ENCODE results near the gene GLCE. TPM values are rescaled to one million over a fixed set of nuclear protein-coding genes. Genes with fewer than 3 reads are reported as not detected.

Gene GLCE
- polyA plus RNA-seq, 4 donors = 18.2 to 66.5 (median 30.6) TPM

DNA sequence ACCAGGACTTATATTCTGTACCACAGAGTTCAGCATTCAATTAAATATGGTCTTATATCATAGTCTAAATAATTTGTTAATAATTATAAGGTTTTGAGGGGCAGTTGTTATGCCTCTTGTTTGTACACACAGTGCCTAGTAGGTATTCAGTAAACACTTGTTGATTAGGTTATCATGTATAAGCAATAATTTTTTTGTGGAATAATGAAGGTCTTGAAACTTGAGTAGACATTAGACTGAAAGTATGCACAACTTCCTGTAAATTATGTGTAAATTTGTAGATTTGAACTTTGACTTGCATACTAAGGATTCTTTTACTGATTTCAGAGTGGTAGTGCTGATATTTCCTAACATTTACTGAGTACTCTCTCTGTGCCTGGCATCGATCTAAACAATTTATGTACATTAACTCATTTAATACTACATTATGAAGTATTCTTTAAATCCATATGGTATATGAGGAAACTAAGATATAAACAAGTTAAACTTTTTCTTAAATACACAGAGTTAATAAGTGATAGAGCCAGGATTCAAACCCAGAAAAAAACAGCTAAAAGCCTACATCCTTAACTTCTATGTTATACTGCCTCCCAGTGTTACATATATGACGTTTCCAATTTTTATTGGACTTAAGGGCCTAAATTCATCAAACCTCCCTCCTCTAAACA is 65.1 kb downstream of the GLCE start:
- peaks cover 0 to 13% (median 0%) of the 10 kb centered on the region in 3 donors for H3K36me3 ChIP-seq (ENCODE audit: control insufficient read depth in 3 of 3, insufficient read depth in 2 of 3, low read depth in 1 of 3, low read length in 3 of 3)
- peaks cover 0 to 19% (median 4%) of the 10 kb centered on the region in 3 donors for H3K4me1 ChIP-seq (ENCODE audit: control insufficient read depth in 3 of 3, insufficient read depth in 2 of 3, low read depth in 1 of 3, low read length in 2 of 3)
- 20 to 52% (median 28%) methylated on average over 2 of the region's 2 CpGs for WGBS, 3 donors
- no peak overlapping the region for H3K4me3 ChIP-seq (ENCODE audit: low read depth in 1 of 3, low read length in 3 of 3)
- FAIRE-seq = peak; percentile 51
- DNase-seq = peak; percentile 51 to 57
- no peaks in the 10 kb centered on the region for H3K27me3 ChIP-seq (ENCODE audit: control insufficient read depth in 3 of 3, insufficient read depth in 3 of 3, low read length in 3 of 3)
- H3K9me3 ChIP-seq (ENCODE audit: control insufficient read depth in 2 of 2, insufficient read depth in 1 of 2, low read depth in 1 of 2, low read length in 1 of 2) = peaks cover 0 to 7% of the 10 kb centered on the region in 2 donors
- H3K27ac ChIP-seq (ENCODE audit: low read depth in 1 of 3, low read length in 2 of 3) = peak overlapping the region in 2 of 3 donors; percentile 33 to 55

DNA sequence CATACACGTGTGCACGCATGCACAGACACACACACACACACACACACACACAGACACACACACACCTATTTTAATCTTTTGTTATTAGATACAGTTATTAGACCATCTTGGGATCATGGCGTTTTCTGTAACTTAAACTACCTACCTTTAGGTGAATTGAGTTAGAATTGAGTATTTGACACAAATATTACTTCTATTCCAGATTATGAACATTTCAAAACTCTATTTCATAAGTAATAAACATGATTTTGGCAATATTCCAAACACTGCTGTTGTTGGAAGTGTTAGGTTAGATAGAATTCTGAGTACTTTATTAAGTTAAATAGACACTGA is 65.6 kb downstream of the GLCE start:
- peaks cover 0 to 7% of the 10 kb centered on the region in 2 donors for H3K9me3 ChIP-seq (ENCODE audit: control insufficient read depth in 2 of 2, insufficient read depth in 1 of 2, low read depth in 1 of 2, low read length in 1 of 2)
- H3K27me3 ChIP-seq (ENCODE audit: control insufficient read depth in 3 of 3, insufficient read depth in 3 of 3, low read length in 3 of 3) = no peaks in the 10 kb centered on the region
- H3K36me3 ChIP-seq (ENCODE audit: control insufficient read depth in 3 of 3, insufficient read depth in 2 of 3, low read depth in 1 of 3, low read length in 3 of 3) = peaks cover 0 to 13% (median 0%) of the 10 kb centered on the region in 3 donors
- no peak overlapping the region for H3K4me3 ChIP-seq (ENCODE audit: low read depth in 1 of 3, low read length in 3 of 3)
- no peak for FAIRE-seq
- DNase-seq = no peak
- peaks cover 0 to 19% (median 4%) of the 10 kb centered on the region in 3 donors for H3K4me1 ChIP-seq (ENCODE audit: control insufficient read depth in 3 of 3, insufficient read depth in 2 of 3, low read depth in 1 of 3, low read length in 2 of 3)
- peak overlapping the region in 1 of 3 donors; percentile 33 for H3K27ac ChIP-seq (ENCODE audit: low read depth in 1 of 3, low read length in 2 of 3)
- 23 to 55% (median 36%) methylated on average over 3 of the region's 3 CpGs for WGBS, 3 donors

DNA sequence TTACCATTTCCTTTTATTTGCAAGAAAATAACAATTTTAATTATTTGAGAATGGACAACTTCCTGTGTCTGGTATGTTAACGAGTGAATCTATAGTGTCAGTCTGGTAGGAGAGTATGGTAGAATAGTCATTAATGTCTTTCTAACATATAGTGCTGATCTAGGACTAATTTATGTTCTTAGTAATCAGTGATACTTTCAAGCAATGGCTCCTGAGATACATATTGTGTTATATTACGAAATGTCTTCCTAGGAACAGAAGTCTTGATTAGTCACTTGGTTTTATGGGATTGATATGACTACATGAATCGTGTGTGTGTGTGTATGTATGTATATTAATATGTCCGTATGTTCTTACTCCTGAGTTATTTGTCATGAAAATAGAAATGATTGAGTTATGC is 71.7 kb downstream of the GLCE start:
- no peak overlapping the region for H3K27ac ChIP-seq (ENCODE audit: low read depth in 1 of 3, low read length in 2 of 3)
- no peak for FAIRE-seq
- no peak for DNase-seq
- WGBS, 3 donors = 70 to 75% (median 75%) methylated on average over 4 of the region's 4 CpGs
- H3K4me1 ChIP-seq (ENCODE audit: control insufficient read depth in 3 of 3, insufficient read depth in 2 of 3, low read depth in 1 of 3, low read length in 2 of 3) = no peaks in the 10 kb centered on the region
- no peak overlapping the region for H3K4me3 ChIP-seq (ENCODE audit: low read depth in 1 of 3, low read length in 3 of 3)
- peaks cover 0 to 8% (median 0%) of the 10 kb centered on the region in 3 donors for H3K36me3 ChIP-seq (ENCODE audit: control insufficient read depth in 3 of 3, insufficient read depth in 2 of 3, low read depth in 1 of 3, low read length in 3 of 3)
- H3K27me3 ChIP-seq (ENCODE audit: control insufficient read depth in 3 of 3, insufficient read depth in 3 of 3, low read length in 3 of 3) = no peaks in the 10 kb centered on the region
- no peaks in the 10 kb centered on the region for H3K9me3 ChIP-seq (ENCODE audit: control insufficient read depth in 2 of 2, insufficient read depth in 1 of 2, low read depth in 1 of 2, low read length in 1 of 2)

DNA sequence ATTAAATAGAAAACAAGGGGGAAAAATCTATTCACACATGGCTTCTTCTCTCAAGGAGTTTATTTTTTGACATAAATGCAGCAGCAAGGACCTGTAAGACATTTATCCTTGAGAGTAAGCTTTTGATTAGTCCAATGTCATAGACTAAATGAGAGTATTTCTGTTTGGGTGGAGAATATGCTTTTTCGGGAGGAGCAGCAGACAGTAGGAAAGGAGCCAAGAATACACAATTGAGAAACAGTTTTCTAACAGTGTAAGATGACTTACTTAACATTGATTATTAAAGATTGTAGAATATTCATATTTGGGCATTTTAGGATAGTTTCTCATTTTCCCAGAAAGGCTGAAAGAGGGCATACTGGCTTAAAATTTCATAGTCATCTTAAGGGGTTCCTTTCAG is 72.3 kb downstream of the GLCE start:
- Histone ChIP-seq H3K36me3 (ENCODE audit: control insufficient read depth in 3 of 3, insufficient read depth in 2 of 3, low read depth in 1 of 3, low read length in 3 of 3) (peaks cover 0 to 8% (median 0%) of the 10 kb centered on the region in 3 donors), H3K27ac (ENCODE audit: low read depth in 1 of 3, low read length in 2 of 3) (no peak overlapping the region), H3K9me3 (ENCODE audit: control insufficient read depth in 2 of 2, insufficient read depth in 1 of 2, low read depth in 1 of 2, low read length in 1 of 2) (no peaks in the 10 kb centered on the region), H3K4me3 (ENCODE audit: low read depth in 1 of 3, low read length in 3 of 3) (no peak overlapping the region), H3K27me3 (ENCODE audit: control insufficient read depth in 3 of 3, insufficient read depth in 3 of 3, low read length in 3 of 3) (no peaks in the 10 kb centered on the region), H3K4me1 (ENCODE audit: control insufficient read depth in 3 of 3, insufficient read depth in 2 of 3, low read depth in 1 of 3, low read length in 2 of 3) (no peaks in the 10 kb centered on the region)
- WGBS, 3 donors = 72 to 84% (median 82%) methylated on average over 1 of the region's 1 CpG
- FAIRE-seq (no peak), DNase-seq (no peak)

DNA sequence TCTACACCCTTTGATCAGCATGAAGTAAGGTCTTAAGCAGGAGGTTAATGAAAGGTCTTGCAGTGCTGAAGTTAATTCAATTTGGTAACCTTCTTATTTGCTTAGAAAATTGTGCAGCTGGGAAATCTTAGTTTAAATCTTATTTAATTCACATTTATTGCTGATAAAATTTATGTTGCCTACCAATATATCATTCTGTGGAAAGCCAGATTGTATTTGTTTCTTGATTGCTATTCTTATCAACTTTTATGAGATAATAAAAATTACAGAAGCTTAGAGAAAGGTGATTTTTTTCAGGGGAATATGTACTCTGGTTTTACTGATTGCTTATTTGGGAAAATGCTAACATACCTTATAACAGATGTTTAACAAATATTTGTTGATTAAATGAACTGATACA is 74.2 kb downstream of the GLCE start:
- Histone ChIP-seq H3K27ac (ENCODE audit: low read depth in 1 of 3, low read length in 2 of 3) (no peak overlapping the region), H3K4me3 (ENCODE audit: low read depth in 1 of 3, low read length in 3 of 3) (no peak overlapping the region), H3K9me3 (ENCODE audit: control insufficient read depth in 2 of 2, insufficient read depth in 1 of 2, low read depth in 1 of 2, low read length in 1 of 2) (no peaks in the 10 kb centered on the region), H3K4me1 (ENCODE audit: control insufficient read depth in 3 of 3, insufficient read depth in 2 of 3, low read depth in 1 of 3, low read length in 2 of 3) (no peaks in the 10 kb centered on the region), H3K27me3 (ENCODE audit: control insufficient read depth in 3 of 3, insufficient read depth in 3 of 3, low read length in 3 of 3) (no peaks in the 10 kb centered on the region), H3K36me3 (ENCODE audit: control insufficient read depth in 3 of 3, insufficient read depth in 2 of 3, low read depth in 1 of 3, low read length in 3 of 3) (peaks cover 0 to 5% (median 0%) of the 10 kb centered on the region in 3 donors)
- peak in 1 of 2 donors; percentile 11 for DNase-seq
- FAIRE-seq = no peak

DNA sequence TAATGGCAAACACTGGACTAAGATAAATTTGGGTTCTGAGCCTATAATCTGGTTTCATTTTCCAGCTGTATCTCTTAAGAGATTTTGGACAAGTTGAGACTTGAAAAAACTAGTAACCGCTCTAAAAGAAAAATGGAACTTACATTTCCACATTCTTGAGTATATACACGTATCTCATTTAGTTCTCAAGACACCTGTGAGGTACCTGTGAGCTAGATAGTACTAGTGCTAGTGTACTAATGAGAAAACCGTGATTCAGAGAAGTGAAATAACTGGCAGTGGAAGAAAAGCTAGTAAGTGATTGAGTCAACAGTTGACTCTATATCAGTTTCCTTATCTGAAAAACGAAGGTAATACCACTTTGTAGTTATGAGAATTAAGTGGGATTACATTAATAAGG is 76.1 kb downstream of the GLCE start:
- 65 to 79% (median 74%) methylated on average over 4 of the region's 4 CpGs for WGBS, 3 donors

DNA sequence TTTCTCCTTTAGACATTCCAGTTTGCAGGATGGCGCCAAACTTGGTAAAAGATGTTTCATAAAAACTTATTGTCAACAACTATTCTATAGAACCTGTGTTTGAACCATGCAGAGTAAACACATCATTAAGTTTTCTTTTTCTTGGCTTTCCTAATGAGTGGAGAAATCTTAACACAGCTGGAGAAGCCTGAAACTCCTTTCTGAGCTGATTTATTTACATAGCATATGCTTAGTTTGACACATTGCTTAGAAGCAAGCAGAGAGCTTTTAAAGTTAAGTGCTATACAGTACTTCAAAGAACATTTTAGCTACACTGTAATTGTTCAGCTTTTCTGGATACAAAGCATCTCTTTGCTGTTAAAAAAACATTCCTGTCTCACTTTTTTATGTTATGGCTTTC is 77.3 kb downstream of the GLCE start:
- FAIRE-seq (no peak), DNase-seq (no peak)
- 92 to 100% (median 94%) methylated on average over 1 of the region's 1 CpG for WGBS, 3 donors
- Histone ChIP-seq H3K9me3 (ENCODE audit: control insufficient read depth in 2 of 2, insufficient read depth in 1 of 2, low read depth in 1 of 2, low read length in 1 of 2) (no peaks in the 10 kb centered on the region), H3K27ac (ENCODE audit: low read depth in 1 of 3, low read length in 2 of 3) (no peak overlapping the region), H3K27me3 (ENCODE audit: control insufficient read depth in 3 of 3, insufficient read depth in 3 of 3, low read length in 3 of 3) (no peaks in the 10 kb centered on the region), H3K36me3 (ENCODE audit: control insufficient read depth in 3 of 3, insufficient read depth in 2 of 3, low read depth in 1 of 3, low read length in 3 of 3) (no peaks in the 10 kb centered on the region), H3K4me1 (ENCODE audit: control insufficient read depth in 3 of 3, insufficient read depth in 2 of 3, low read depth in 1 of 3, low read length in 2 of 3) (no peaks in the 10 kb centered on the region), H3K4me3 (ENCODE audit: low read depth in 1 of 3, low read length in 3 of 3) (no peak overlapping the region)

More for the DNA sequence above, 76.1 kb downstream of the GLCE start:
- H3K27ac ChIP-seq (ENCODE audit: low read depth in 1 of 3, low read length in 2 of 3) = no peak overlapping the region
- DNase-seq (no peak), FAIRE-seq (no peak)
- H3K36me3 ChIP-seq (ENCODE audit: control insufficient read depth in 3 of 3, insufficient read depth in 2 of 3, low read depth in 1 of 3, low read length in 3 of 3) = no peaks in the 10 kb centered on the region
- no peak overlapping the region for H3K4me3 ChIP-seq (ENCODE audit: low read depth in 1 of 3, low read length in 3 of 3)
- no peaks in the 10 kb centered on the region for H3K27me3 ChIP-seq (ENCODE audit: control insufficient read depth in 3 of 3, insufficient read depth in 3 of 3, low read length in 3 of 3)
- no peaks in the 10 kb centered on the region for H3K4me1 ChIP-seq (ENCODE audit: control insufficient read depth in 3 of 3, insufficient read depth in 2 of 3, low read depth in 1 of 3, low read length in 2 of 3)
- no peaks in the 10 kb centered on the region for H3K9me3 ChIP-seq (ENCODE audit: control insufficient read depth in 2 of 2, insufficient read depth in 1 of 2, low read depth in 1 of 2, low read length in 1 of 2)

DNA sequence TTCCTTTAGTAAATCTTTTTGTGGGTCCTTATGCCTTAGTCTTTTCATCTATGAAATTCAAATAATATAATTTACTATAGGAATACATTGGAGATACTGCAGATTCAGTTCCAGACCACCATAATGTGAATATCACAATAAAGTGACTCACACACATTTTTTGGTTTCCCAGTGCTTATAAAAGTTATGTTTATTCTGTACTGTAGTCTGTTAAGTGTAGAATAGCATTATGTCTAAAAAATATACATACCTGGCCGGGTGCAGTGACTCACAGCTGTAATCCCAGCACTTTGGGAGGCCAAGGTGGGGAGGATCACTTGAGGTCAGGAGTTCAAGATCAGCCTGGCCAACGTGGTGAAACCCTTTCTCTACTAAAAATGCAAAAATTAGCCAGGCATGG is 84.4 kb downstream of the GLCE start:
- 52 to 56% (median 53%) methylated on average over 2 of the region's 2 CpGs for WGBS, 3 donors

DNA sequence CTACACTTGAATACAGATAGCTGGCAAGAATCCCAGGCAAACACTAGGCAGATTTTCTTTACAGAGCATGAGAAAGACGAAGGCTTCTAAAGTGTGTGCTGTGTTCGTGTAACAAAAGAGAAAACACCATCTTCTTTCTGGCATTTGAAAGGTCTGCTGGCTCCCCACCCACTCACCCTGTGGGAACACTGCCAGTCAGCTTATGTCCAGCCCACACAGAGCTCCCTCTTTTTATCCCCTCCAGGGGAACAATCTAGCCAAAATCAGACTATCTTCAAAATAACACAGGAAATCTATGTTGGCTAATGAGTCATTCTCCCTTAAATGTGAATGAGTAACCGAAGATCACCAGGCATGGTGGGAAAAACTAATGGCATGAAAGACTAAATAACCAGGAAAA is 92.7 kb downstream of the GLCE start:
- DNase-seq (no peak), FAIRE-seq (no peak)
- H3K27ac ChIP-seq (ENCODE audit: low read depth in 1 of 3, low read length in 2 of 3) = no peak overlapping the region

More for the DNA sequence above, 84.4 kb downstream of the GLCE start:
- FAIRE-seq (no peak), DNase-seq (no peak)
- H3K36me3 ChIP-seq (ENCODE audit: control insufficient read depth in 3 of 3, insufficient read depth in 2 of 3, low read depth in 1 of 3, low read length in 3 of 3) = peaks cover 0 to 3% (median 0%) of the 10 kb centered on the region in 3 donors
- no peaks in the 10 kb centered on the region for H3K27me3 ChIP-seq (ENCODE audit: control insufficient read depth in 3 of 3, insufficient read depth in 3 of 3, low read length in 3 of 3)
- H3K4me3 ChIP-seq (ENCODE audit: low read depth in 1 of 3, low read length in 3 of 3) = no peak overlapping the region
- no peaks in the 10 kb centered on the region for H3K4me1 ChIP-seq (ENCODE audit: control insufficient read depth in 3 of 3, insufficient read depth in 2 of 3, low read depth in 1 of 3, low read length in 2 of 3)
- H3K27ac ChIP-seq (ENCODE audit: low read depth in 1 of 3, low read length in 2 of 3) = no peak overlapping the region
- no peaks in the 10 kb centered on the region for H3K9me3 ChIP-seq (ENCODE audit: control insufficient read depth in 2 of 2, insufficient read depth in 1 of 2, low read depth in 1 of 2, low read length in 1 of 2)

More for the DNA sequence above, 92.7 kb downstream of the GLCE start:
- Histone ChIP-seq H3K36me3 (ENCODE audit: control insufficient read depth in 3 of 3, insufficient read depth in 2 of 3, low read depth in 1 of 3, low read length in 3 of 3) (peaks cover 0 to 11% (median 3%) of the 10 kb centered on the region in 3 donors), H3K9me3 (ENCODE audit: control insufficient read depth in 2 of 2, insufficient read depth in 1 of 2, low read depth in 1 of 2, low read length in 1 of 2) (no peaks in the 10 kb centered on the region), H3K4me1 (ENCODE audit: control insufficient read depth in 3 of 3, insufficient read depth in 2 of 3, low read depth in 1 of 3, low read length in 2 of 3) (no peaks in the 10 kb centered on the region), H3K27me3 (ENCODE audit: control insufficient read depth in 3 of 3, insufficient read depth in 3 of 3, low read length in 3 of 3) (no peaks in the 10 kb centered on the region), H3K4me3 (ENCODE audit: low read depth in 1 of 3, low read length in 3 of 3) (no peak overlapping the region)
- WGBS, 3 donors = 59 to 88% (median 76%) methylated on average over 3 of the region's 3 CpGs

All from small intestine (tissue), 7 donors.